Small intestine (tissue), 16 donors: ENCODE data around the gene PECR. TPM values are rescaled to one million over a fixed set of nuclear protein-coding genes. Genes with fewer than 3 reads are reported as not detected.
A peak's percentile ranks its signal among the peaks of the same experiment; 100 is the strongest.

Source experiments
- DNase-seq, 2 donors: peaks; one replicate each; pipeline versions ENCODE4 v3.0.0 to v3.0.0-alpha.2; 2013
- FAIRE-seq: peaks from 2 replicates; lab custom pipeline; 2012; peaks lifted over from hg19 to GRCh38; lab: Jason Lieb, UNC
- H3K27ac ChIP-seq, 3 donors: one replicate each; pipeline ENCODE4 v1.5.1; 2013; ENCODE audit warnings: low read length in 2 of 3, mild to moderate bottlenecking in 2 of 3, control low read depth in 1 of 3, inconsistent platforms in 1 of 3, low read depth in 1 of 3, moderate library complexity in 1 of 3
- H3K27me3 ChIP-seq, 3 donors: one replicate each; pipeline ENCODE4 v1.6.1; 2013; ENCODE audit warnings: low read length in 3 of 3, inconsistent platforms in 1 of 3; ENCODE audit not compliant: control insufficient read depth in 3 of 3, insufficient read depth in 3 of 3
- H3K36me3 ChIP-seq, 3 donors: one replicate each; pipeline ENCODE4 v1.6.1; 2013; ENCODE audit warnings: low read length in 3 of 3, inconsistent platforms in 1 of 3, low read depth in 1 of 3, mild to moderate bottlenecking in 1 of 3, moderate library complexity in 1 of 3; ENCODE audit not compliant: control insufficient read depth in 3 of 3, insufficient read depth in 2 of 3
- H3K4me1 ChIP-seq, 3 donors: one replicate each; pipeline ENCODE4 v1.6.1; 2013; ENCODE audit warnings: low read length in 2 of 3, inconsistent platforms in 1 of 3, low read depth in 1 of 3, mild to moderate bottlenecking in 1 of 3, moderate library complexity in 1 of 3; ENCODE audit not compliant: control insufficient read depth in 3 of 3, insufficient read depth in 2 of 3
- H3K4me3 ChIP-seq, 3 donors: one replicate each; pipeline ENCODE4 v1.5.1; 2013; ENCODE audit warnings: low read length in 3 of 3, control low read depth in 1 of 3, inconsistent platforms in 1 of 3, low read depth in 1 of 3, mild to moderate bottlenecking in 1 of 3, moderate library complexity in 1 of 3
- H3K9me3 ChIP-seq, 2 donors: one replicate each; pipeline ENCODE4 v1.6.1; 2013; ENCODE audit warnings: low read depth in 1 of 2, low read length in 1 of 2; ENCODE audit not compliant: control insufficient read depth in 2 of 2, insufficient read depth in 1 of 2
- WGBS, 3 donors: extraction: QIAGEN DNeasy Blood & Tissue Kit; methylation state at CpG; one replicate each; pipeline ENCODE4 v1.1.7; 2013; 5-methylcytosine and 5-hydroxymethylcytosine counted together
- long read RNA-seq, 10 donors: transcript quantifications; one replicate each; lab custom pipeline, GENCODE V29; 2026
- polyA plus RNA-seq, 4 donors: library from polyadenylated mRNA; stranded (reverse) in 3 of 4; unstranded in 1 of 4; fragments of 200-250 nt in 3 of 4; fragments of 120-200 nt in 1 of 4; gene quantifications; one replicate each; pipeline versions ENCODE4 v1.2.1 to v1.2.3, GENCODE V29; 2013
- donor health status: healthy with polysubstance abuse.
- donor health status: control.
- donor health status: control.
- donor health status: Bipolar disorder and iron deficiency.
- donor health status: healthy.

PECR gene
- polyA plus RNA-seq: 10 to 100 TPM; 22.3 to 68.8 (median 41.1) TPM
- long read RNA-seq, donor 1: 0 reads
- long read RNA-seq, donor 2, partial matches to known transcripts: 0 of 1 reads
- long read RNA-seq, donor 2, other reads (novel, unspliced or antisense): 0 of 1 reads
- long read RNA-seq, donor 3, partial matches to known transcripts: 0 of 3 reads
- long read RNA-seq, donor 3, other reads (novel, unspliced or antisense): 0 of 3 reads
- long read RNA-seq, donor 4: 0 reads
- long read RNA-seq, donor 5, partial matches to known transcripts: 0 of 4 reads
- long read RNA-seq, donor 5, other reads (novel, unspliced or antisense): 0 of 4 reads
- long read RNA-seq, donor 6, transcript PECR-201 (8 exons, 1,853 nt): major isoform, 13 of 16 reads
- long read RNA-seq, donor 6, partial matches to known transcripts: 0 of 16 reads
- long read RNA-seq, donor 6, other reads (novel, unspliced or antisense): 0 of 16 reads
- long read RNA-seq, donor 7: 0 reads
- long read RNA-seq, donor 8: 0 reads
- long read RNA-seq, donor 9, transcript PECR-201 (8 exons, 1,853 nt): major isoform, 5 of 5 reads
- long read RNA-seq, donor 9, partial matches to known transcripts: 0 of 5 reads
- long read RNA-seq, donor 9, other reads (novel, unspliced or antisense): 0 of 5 reads
- long read RNA-seq, donor 10, transcript PECR-201 (8 exons, 1,853 nt): major isoform, 9 of 9 reads
- long read RNA-seq, donor 10, partial matches to known transcripts: 0 of 9 reads
- long read RNA-seq, donor 10, other reads (novel, unspliced or antisense): 0 of 9 reads

- 0 to 1% (median 0%) methylated on average over 43 to 44 of the region's 44 CpGs for WGBS, 3 donors
- no peak for FAIRE-seq
- peaks cover 2 to 11% (median 7%) of the 10 kb centered on the region in 3 donors for H3K4me1 ChIP-seq
- peaks cover 0 to 2% (median 0%) of the 10 kb centered on the region in 3 donors for H3K27me3 ChIP-seq
- no peaks in the 10 kb centered on the region for H3K9me3 ChIP-seq
- H3K4me3 ChIP-seq: peak within 1 kb of the TSS; percentile 37 to 95 (median 91)
- peaks cover 0 to 3% (median 0%) of the 10 kb centered on the region in 3 donors for H3K36me3 ChIP-seq
- DNase-seq: peak; percentile 86 to 87
- H3K27ac ChIP-seq: peak within 1 kb of the TSS; percentile 11 to 72 (median 62)
These were observed at the start of gene PECR, which contains the start of gene TMEM169 for GRCh38 chr2:216081487-216082116. Gene PECR (minus strand): TSS chr2:216081809. CDS start chr2:216081741, 68 bp downstream. Gene TMEM169 (plus strand): TSS chr2:216081919. CDS start chr2:216095964, 14,045 bp downstream.

GRCh38 chr2:216130346-216130971 is 48.9 kb upstream of the PECR start:
- H3K4me3 ChIP-seq: no peak overlapping the region
- H3K27ac ChIP-seq: no peak overlapping the region

GRCh38 chr2:216126943-216127342 is 45.3 kb upstream of the PECR start:
- Histone ChIP-seq H3K4me3 (no peak overlapping the region), H3K9me3 (no peaks in the 10 kb centered on the region), H3K27ac (no peak overlapping the region), H3K36me3 (peaks cover 18 to 25% (median 23%) of the 10 kb centered on the region in 3 donors), H3K4me1 (no peaks in the 10 kb centered on the region), H3K27me3 (no peaks in the 10 kb centered on the region)
- no peak for DNase-seq
- no peak for FAIRE-seq
- 93 to 97% (median 97%) methylated on average over 5 of the region's 5 CpGs for WGBS, 3 donors

More at GRCh38 chr2:216130346-216130971, 48.9 kb upstream of the PECR start:
- H3K9me3 ChIP-seq: no peaks in the 10 kb centered on the region
- WGBS, 3 donors: 73 to 76% (median 75%) methylated on average over 6 of the region's 6 CpGs
- FAIRE-seq (no peak), DNase-seq (no peak)
- no peaks in the 10 kb centered on the region for H3K4me1 ChIP-seq
- H3K27me3 ChIP-seq: no peaks in the 10 kb centered on the region
- peaks cover 23 to 35% (median 30%) of the 10 kb centered on the region in 3 donors for H3K36me3 ChIP-seq

- no peaks in the 10 kb centered on the region for H3K9me3 ChIP-seq
- H3K4me1 ChIP-seq: no peaks in the 10 kb centered on the region
- peaks cover 24 to 32% (median 30%) of the 10 kb centered on the region in 3 donors for H3K36me3 ChIP-seq
- H3K27me3 ChIP-seq: no peaks in the 10 kb centered on the region
- FAIRE-seq (no peak), DNase-seq (no peak)
- WGBS, 3 donors: 83 to 89% (median 84%) methylated on average over 3 of the region's 3 CpGs
- no peak overlapping the region for H3K4me3 ChIP-seq
- H3K27ac ChIP-seq: no peak overlapping the region
These were observed 39.6 kb upstream of the PECR start for GRCh38 chr2:216121255-216121654.

- no peak overlapping the region for H3K27ac ChIP-seq
These were observed 38.4 kb upstream of the PECR start for GRCh38 chr2:216119986-216120385.

GRCh38 chr2:216119146-216119545 is 37.5 kb upstream of the PECR start:
- H3K4me3 ChIP-seq: no peak overlapping the region
- no peak overlapping the region for H3K27ac ChIP-seq
- H3K27me3 ChIP-seq: no peaks in the 10 kb centered on the region
- no peak for DNase-seq
- H3K36me3 ChIP-seq: peaks cover 16 to 29% (median 26%) of the 10 kb centered on the region in 3 donors
- peaks cover 0 to 4% (median 0%) of the 10 kb centered on the region in 3 donors for H3K4me1 ChIP-seq
- H3K9me3 ChIP-seq: no peaks in the 10 kb centered on the region
- 75 to 83% (median 82%) methylated on average over 2 of the region's 2 CpGs for WGBS, 3 donors
- no peak for FAIRE-seq

More at GRCh38 chr2:216119986-216120385, 38.4 kb upstream of the PECR start:
- WGBS, 3 donors: 70 to 85% (median 77%) methylated on average over 3 of the region's 3 CpGs
- Histone ChIP-seq H3K36me3 (peaks cover 19 to 29% (median 24%) of the 10 kb centered on the region in 3 donors), H3K4me3 (no peak overlapping the region), H3K9me3 (no peaks in the 10 kb centered on the region), H3K4me1 (no peaks in the 10 kb centered on the region), H3K27me3 (no peaks in the 10 kb centered on the region)
- DNase-seq (no peak), FAIRE-seq (no peak)

- DNase-seq: no peak
- peaks cover 0 to 10% (median 0%) of the 10 kb centered on the region in 3 donors for H3K4me1 ChIP-seq
- H3K4me3 ChIP-seq: no peak overlapping the region
- H3K27me3 ChIP-seq: no peaks in the 10 kb centered on the region
- no peak for FAIRE-seq
- 83 to 88% (median 85%) methylated on average over 1 of the region's 1 CpG for WGBS, 3 donors
- H3K27ac ChIP-seq: no peak overlapping the region
- H3K9me3 ChIP-seq: no peaks in the 10 kb centered on the region
- H3K36me3 ChIP-seq: peaks cover 16 to 29% (median 24%) of the 10 kb centered on the region in 3 donors
These were observed 36.9 kb upstream of the PECR start for GRCh38 chr2:216118474-216118873.
